Bronchial epithelial cell (primary cell): ENCODE data around the gene SH3GL1. TPM values are rescaled to one million over a fixed set of nuclear protein-coding genes. Genes with fewer than 3 reads are reported as not detected.

Source experiments
- DNase-seq: peaks from one replicate; pipeline ENCODE4 v3.0.0-alpha.2; 2010; ENCODE audit warnings: low read depth
- FAIRE-seq: peaks from 2 replicates; lab custom pipeline; 2011; peaks lifted over from hg19 to GRCh38; lab: Jason Lieb, UNC
- H3K27me3 ChIP-seq: 2 replicates; pipeline ENCODE4 v1.5.1; 2011; ENCODE audit warnings: low read length; ENCODE audit not compliant: control insufficient read depth, insufficient read depth
- H3K36me3 ChIP-seq: 2 replicates; pipeline ENCODE4 v1.5.1; 2011; ENCODE audit warnings: low read length; ENCODE audit not compliant: control insufficient read depth, insufficient read depth
- H3K4me3 ChIP-seq: 2 replicates; pipeline ENCODE4 v1.5.1; 2011; ENCODE audit warnings: mild to moderate bottlenecking, low read depth, low read length, control low read depth
- total RNA-seq: library from RNA; depleted of rRNA; stranded (reverse); fragments of >200 nt; gene quantifications from 2 replicates; pipeline ENCODE4 v1.2.1, GENCODE V29; 2014
- TF ChIP-seq, protein P1 (sequence below): IDR thresholded peaks from 2 replicates; pipeline ENCODE4 v1.5.1; 2011; ENCODE audit warnings: mild to moderate bottlenecking, moderate library complexity, low read length, control low read depth, inconsistent platforms; ENCODE audit not compliant: insufficient read depth, severe bottlenecking

Gene SH3GL1
- total RNA-seq, 1 donor from 2014 or later: 23.4 TPM

DNA sequence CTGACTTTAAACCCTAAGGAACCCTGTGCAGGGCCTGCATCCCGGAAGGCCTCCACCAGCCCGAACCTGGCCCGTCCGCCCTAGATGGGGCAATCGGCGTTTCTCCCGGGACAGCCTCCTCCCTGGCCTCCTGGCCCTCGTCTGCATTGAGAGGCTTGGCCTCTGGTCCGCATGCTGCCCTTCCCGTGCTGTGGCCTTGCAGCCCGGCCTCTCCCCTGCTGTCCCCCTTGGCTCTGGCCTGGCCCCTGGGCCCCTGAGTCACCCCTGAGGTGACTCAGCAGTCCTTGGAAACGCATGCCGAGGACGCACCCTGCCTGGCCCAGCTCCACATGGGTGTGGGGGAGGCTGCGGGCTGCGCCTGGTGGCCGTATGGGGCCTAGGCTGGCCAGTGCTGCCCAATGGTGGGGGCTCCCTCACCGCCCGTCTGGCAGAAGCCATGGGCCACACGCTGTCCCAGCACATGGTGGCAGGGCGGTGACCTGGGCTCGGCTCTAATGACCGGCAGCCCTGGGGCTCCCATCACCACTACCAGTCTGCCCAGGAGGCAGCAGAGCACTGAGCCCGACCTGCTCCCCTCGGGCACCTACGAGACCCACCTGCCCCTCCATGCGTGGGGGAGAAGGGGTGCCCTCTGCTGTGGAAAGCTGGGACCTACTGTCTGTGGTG, 25.7 kb downstream of the SH3GL1 start:
- H3K36me3 ChIP-seq: peaks cover 13% of the 10 kb centered on the region
- TF ChIP-seq, protein P1, sequence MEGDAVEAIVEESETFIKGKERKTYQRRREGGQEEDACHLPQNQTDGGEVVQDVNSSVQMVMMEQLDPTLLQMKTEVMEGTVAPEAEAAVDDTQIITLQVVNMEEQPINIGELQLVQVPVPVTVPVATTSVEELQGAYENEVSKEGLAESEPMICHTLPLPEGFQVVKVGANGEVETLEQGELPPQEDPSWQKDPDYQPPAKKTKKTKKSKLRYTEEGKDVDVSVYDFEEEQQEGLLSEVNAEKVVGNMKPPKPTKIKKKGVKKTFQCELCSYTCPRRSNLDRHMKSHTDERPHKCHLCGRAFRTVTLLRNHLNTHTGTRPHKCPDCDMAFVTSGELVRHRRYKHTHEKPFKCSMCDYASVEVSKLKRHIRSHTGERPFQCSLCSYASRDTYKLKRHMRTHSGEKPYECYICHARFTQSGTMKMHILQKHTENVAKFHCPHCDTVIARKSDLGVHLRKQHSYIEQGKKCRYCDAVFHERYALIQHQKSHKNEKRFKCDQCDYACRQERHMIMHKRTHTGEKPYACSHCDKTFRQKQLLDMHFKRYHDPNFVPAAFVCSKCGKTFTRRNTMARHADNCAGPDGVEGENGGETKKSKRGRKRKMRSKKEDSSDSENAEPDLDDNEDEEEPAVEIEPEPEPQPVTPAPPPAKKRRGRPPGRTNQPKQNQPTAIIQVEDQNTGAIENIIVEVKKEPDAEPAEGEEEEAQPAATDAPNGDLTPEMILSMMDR: no peak
- no peaks in the 10 kb centered on the region for H3K27me3 ChIP-seq
- no peak overlapping the region for H3K4me3 ChIP-seq
- FAIRE-seq (no peak), DNase-seq (peak; percentile 67)

DNA sequence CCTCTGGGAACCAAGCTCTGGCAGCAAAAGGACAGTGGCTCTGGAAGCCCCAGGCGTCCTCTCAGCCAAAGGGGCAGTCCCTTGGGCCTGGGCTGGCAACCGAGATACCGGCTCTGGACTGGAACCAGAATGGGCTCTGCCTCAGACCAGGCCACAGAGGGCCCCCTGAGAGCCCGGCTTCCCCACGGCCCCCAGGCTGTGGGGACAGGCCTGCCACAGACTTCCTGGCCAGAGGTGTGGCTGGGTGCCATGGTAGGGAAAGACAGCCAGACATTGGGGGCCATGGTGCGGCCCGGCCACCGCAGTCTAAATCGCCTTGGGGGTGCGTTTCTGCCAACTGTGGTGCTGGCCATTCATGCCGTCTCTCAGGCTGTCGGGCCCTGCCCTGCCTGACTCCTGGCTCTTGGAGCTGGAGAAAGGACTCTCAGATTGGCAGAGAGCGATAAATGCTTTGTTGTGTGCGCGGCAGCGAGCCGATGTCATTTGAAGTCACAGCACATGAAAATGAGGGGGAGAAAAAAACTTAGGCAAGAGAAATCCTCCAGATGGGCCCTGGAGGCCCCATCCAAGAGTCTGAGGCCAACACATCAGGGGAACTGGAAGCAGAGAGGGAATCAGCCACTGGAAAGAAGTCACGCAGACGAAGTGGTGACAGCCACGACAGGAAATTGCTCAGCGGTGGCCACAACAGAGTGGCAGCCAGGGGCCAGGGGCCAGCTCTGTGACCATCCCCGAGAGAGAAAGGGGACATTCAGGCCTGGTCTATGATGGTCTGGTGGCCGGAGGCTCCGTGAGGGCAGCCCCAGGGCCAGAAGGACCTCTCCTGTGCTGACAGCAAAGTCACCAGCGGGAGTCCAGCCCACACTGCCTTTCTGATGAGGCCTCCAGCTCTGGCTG, 26.5 kb downstream of the SH3GL1 start:
- FAIRE-seq: no peak
- H3K27me3 ChIP-seq: no peaks in the 10 kb centered on the region
- H3K36me3 ChIP-seq: peaks cover 13% of the 10 kb centered on the region
- TF ChIP-seq, protein P1: no peak
- H3K4me3 ChIP-seq: no peak overlapping the region
- no peak for DNase-seq

DNA sequence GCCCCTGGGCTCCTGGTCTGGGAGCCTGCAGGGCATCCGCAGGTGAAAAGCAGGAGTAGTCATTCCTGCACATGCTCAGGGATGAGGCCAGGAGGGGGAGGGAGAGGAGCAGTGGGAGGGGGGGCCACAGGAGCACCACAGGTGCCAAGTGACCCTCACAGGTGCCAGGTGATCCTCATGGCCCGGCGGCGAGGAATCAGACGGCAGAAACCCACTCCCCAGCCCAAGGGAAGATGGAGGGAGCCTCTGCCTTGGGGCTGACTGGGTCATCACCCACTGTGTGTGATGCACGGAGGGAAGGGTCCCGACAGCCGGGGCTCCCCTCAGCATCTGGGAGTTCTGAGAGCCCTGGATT, 27.4 kb downstream of the SH3GL1 start:
- Histone ChIP-seq H3K4me3 (no peak overlapping the region), H3K27me3 (no peaks in the 10 kb centered on the region), H3K36me3 (peaks cover 15% of the 10 kb centered on the region)
- TF ChIP-seq, protein P1: no peak
- DNase-seq (no peak), FAIRE-seq (no peak)

DNA sequence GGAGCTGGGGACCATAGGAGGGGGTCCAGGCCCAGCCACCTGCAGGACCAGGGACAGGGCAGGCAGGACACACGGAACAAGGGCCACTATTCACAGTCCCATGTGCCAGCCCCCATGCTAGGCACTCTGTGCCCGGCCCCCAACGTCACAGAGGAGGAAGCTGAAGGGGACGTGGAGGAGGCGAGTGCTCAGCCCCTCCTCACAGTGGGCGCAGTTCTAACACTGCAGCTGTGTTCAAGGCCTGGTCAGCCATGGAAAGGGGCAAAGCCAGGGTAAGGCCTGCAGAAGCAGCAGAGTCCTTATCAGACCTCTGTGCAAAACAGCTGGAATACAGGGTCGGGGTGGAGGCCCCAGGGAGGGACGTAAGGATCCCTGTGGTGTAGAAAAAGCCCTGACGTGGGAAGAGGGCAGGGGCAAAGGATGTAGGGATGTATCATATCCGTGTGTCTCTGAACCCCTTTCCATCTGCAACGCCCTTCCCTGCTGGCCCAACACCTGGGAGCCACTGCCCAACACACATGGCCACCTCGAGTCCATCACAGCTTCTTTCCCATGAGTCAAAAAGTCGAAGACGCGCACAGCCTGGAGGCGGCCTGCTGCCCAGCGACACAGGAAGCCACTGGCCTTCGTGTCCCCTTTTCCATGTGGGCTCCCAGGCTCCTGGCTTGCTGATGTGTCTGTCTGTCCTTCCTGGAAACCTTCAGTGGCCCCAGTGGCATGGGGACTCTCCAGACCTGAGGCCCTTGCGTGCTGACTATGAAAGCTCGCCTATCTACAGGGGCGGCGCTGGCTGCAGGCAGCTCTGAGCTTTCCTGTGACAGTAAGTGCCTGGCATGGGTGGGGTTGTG, 28.0 kb downstream of the SH3GL1 start:
- Histone ChIP-seq H3K27me3 (no peaks in the 10 kb centered on the region), H3K4me3 (no peak overlapping the region), H3K36me3 (peaks cover 19% of the 10 kb centered on the region)
- TF ChIP-seq, protein P1: no peak
- FAIRE-seq (no peak), DNase-seq (no peak)

DNA sequence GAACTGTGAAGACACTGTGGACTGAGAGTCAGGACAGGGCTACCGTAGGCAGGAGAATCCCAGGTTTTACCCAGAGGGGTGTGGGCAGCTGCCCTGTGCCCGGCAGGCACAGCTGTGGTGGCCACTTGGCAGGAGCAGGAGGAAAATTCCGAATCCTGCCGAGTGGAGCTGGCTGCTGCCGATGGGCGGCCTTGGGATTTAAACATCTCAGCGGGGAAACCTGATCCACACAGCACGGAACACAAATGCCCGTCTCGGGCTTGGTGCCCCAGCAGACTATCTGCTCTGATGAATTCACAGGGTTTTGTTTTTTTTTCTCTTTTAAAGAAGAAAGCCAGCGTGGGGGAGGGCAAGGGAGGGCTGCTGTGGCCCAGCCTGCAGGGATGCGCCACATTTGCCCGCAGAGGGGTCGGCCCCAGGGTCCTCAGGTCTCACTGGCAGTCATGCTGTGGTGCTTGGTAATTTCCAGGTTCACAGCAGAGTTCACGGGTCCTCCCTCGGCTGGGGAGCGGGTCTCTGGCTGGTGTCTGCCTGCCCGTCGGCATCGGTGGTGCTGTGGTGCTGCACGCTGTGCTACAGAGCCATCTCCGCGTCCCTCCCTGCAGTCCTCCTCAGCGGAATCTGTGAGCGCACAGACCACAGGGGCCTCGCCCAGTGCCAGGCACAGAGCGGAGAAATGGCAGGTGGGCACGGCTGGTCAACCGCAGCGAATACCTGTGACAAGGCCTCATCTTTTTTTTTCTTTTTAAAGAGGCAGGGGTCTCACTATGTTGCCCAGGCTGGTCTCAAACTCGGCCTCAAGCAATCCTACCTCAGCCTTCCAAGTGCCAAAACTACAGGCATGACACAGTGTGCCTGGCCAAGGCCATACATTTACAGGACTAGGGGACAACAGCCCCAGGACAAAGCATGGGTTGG, 28.8 kb downstream of the SH3GL1 start:
- DNase-seq (no peak), FAIRE-seq (no peak)
- no peak overlapping the region for H3K4me3 ChIP-seq
- peaks cover 23% of the 10 kb centered on the region for H3K36me3 ChIP-seq
- TF ChIP-seq, protein P1: no peak
- H3K27me3 ChIP-seq: no peaks in the 10 kb centered on the region
